ENCODE data around the gene TSPAN17.

DNA sequence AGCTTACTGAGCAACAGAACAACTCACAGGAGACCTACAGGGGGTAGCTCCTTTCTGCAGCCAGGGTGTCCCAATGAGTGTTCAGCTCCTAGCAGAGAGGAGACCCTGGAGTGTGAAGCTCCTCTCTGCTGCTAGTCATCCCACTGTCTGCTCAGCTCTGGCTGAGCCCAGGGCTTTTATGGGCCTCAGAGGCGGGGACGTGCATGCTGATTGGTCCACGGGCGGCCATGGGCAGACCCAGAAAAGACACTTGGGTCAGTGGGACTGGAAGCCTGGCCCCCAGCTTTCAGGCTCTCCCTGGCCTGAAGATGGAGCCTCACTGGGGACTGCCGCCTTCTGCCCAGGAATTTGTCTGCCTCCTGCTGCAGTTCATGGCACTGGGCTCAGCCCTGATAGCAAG is 40.6 kb downstream of the TSPAN17 start:
- TF ChIP-seq CTCF (IDR thresholded peaks at IDR 0.05; ENCODE audit: low read length) (no peak), EZH2 (IDR thresholded peaks at IDR 0.05; ENCODE audit: borderline replicate concordance, low read length) (no peak)

Data from OCI-LY1 (cell line).